ENCODE data around the gene SHROOM2.
"Not testable (repeated sequence)": the region's sequence is repeated elsewhere in the genome, so short reads cannot be mapped to it uniquely, and the experiment has no call there.

Gene SHROOM2

GRCh38 chrX:9786798-9787635, 788 bp downstream of the SHROOM2 start:
- DNase-seq: no peak

GRCh38 chrX:9788911-9789310, 2.7 kb downstream of the SHROOM2 start:
- DNase-seq: no peak

GRCh38 chrX:9789555-9789954, 3.3 kb downstream of the SHROOM2 start:
- no peak for DNase-seq

DNA sequence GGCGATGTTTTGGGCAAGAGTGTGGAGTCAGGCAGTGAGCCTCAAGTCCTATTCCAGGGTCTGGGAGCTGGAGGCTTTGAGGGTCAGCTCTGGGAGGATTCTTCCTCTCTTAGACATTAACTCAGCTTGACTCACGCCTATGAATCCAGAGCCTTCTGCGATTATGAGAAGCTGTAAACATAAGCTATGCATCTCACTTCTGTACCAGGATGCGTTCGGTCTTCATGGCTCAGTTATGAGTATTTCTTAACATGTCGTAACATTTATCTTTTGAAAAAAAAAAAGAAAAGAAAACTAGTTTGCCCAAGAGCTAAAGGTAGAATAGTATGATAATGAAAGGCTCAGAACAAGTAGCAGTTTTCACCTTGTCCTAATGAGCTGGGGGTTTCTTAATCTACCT, 4.6 kb downstream of the SHROOM2 start:
- DNase-seq: no peak

- no peak for DNase-seq
These were observed 8.3 kb downstream of the SHROOM2 start for GRCh38 chrX:9794495-9794894.

GRCh38 chrX:9797384-9798360, 11.4 kb downstream of the SHROOM2 start:
- DNase-seq: no peak

- no peak for DNase-seq
These were observed 16.5 kb downstream of the SHROOM2 start for GRCh38 chrX:9802737-9803136.

- no peak for DNase-seq
These were observed 18.2 kb downstream of the SHROOM2 start for GRCh38 chrX:9804444-9804843.

DNA sequence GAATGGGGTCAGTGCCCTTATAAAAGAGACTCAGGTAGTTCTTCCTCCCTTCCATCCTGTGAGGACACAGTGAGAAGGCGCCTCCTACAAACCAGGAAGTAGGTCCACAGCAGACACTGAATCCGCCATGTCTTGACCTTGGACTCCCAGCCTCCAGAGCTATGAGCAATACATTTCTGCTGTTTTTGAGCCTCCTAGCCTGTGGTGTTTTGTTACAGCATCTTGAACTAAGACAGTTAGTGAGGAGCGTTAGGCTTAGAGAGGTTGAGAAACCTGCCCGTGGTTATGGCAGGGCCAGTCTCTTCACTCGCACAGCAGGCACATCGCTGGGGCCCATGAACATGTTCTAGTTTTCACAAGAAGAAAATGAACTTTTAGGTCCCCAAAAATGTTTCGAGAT, 19.7 kb downstream of the SHROOM2 start:
- DNase-seq: no peak

DNA sequence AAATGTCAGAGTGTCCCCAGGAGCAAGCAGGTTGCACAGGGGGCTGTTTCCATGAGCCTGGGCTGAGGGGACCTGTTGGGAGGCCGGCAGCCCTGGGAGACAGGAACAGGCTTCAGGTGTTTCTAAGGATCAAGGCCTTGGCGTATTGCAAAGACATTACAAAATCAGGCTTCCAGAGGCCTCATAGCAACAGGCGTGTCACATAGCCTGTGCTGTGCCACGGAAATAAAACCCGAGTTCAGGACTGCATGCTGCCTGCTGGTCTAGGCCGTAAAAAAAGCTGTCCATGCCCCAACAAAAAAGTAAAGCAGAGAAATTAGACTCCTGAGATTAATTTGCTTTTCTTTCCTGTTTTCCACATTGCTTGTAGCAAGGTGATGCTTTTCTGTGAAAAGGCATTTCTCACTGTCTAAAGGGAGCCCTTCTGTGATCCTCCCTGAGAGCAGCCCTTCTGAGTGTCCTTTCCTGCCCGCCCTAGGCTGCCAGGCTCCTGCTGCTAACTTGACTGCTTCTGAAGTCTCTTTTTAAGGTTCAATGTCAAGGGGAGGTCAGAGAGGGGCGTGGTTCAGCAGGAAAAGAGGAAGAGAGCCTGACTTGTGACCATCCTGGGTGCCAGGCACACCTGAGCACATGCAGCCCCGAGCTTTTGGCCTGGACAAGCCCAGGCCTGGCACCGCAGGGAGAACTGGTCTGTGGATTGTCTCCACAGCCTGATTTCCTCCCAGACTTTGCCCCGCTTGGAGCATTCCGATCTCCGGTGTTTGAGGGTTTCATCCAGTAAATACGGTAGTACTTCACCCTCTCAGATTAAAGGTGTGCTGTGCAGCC, 21.3 kb downstream of the SHROOM2 start:
- DNase-seq: no peak

GRCh38 chrX:9809876-9810275, 23.6 kb downstream of the SHROOM2 start:
- DNase-seq: not testable (repeated sequence)

GRCh38 chrX:9811086-9811485, 24.9 kb downstream of the SHROOM2 start:
- not testable (repeated sequence) for DNase-seq

GRCh38 chrX:9816084-9816700, 30.0 kb downstream of the SHROOM2 start:
- DNase-seq: no peak

GRCh38 chrX:9821572-9821971, 35.3 kb downstream of the SHROOM2 start:
- no peak for DNase-seq

- no peak for DNase-seq
These were observed 38.3 kb downstream of the SHROOM2 start for GRCh38 chrX:9824554-9824953.

GRCh38 chrX:9825129-9825790, 39.0 kb downstream of the SHROOM2 start:
- DNase-seq: no peak

GRCh38 chrX:9825966-9826365, 39.7 kb downstream of the SHROOM2 start:
- no peak for DNase-seq

GRCh38 chrX:9829308-9830267, 43.4 kb downstream of the SHROOM2 start:
- DNase-seq: no peak

- DNase-seq: no peak
These were observed 46.6 kb downstream of the SHROOM2 start for GRCh38 chrX:9832811-9833210.

DNA sequence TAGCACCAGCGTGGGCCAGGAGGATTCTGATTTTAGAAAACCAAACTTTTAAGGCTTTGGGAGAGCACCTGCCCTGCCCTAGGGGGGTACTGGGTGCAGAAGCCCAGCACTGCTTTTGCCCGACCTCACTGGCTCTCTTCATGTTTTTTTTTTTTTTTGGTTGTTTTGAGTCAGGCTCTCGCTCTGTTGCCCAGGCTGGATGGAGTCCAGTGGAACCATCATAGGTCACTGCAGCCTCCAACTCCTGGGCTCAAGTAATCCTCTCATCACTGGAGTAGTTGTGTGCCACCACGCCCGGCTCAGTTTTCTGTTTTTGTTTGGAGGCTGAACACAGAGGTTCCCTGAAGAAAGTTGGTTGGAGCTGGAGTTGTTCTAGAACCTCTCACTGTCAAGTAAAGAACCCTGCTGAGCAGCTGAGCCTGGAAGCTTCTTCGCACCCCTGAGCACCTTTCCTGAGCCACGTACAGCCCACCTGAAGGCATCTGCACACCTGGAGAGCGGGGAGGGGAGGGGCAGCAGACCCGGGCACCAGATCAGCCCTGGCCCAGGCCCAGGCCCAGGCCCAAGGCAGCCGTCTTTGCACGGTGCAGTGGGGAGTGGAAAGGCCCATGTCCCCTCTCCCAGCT, 49.5 kb downstream of the SHROOM2 start:
- DNase-seq: no peak
